A549 (cell line): Measurements from ENCODE around the gene RPS16. TPM values are rescaled to one million over a fixed set of nuclear protein-coding genes. Genes with fewer than 3 reads are reported as not detected.

ENCODE experiments used
- ATAC-seq, 2 experiments: fragments of 200-7000 bp in 1 of 2; fragments of >200 bp in 1 of 2; cut with Nextera tagmentation in 1 of 2; cut with Tn5 transposase in 1 of 2; 3 replicates each; pipeline versions ENCODE4 v1.8.0 to v1.9.1; 2018 to 2020; ENCODE audit warnings: mild to moderate bottlenecking in 1 of 2, moderate library complexity in 1 of 2
- CTCF ChIA-PET: fragments of 300-600 bp; sonication (Branson Sonifier 250); formaldehyde crosslinking; extraction: SDS; loops from one replicate; lab custom pipeline; 2021; ENCODE audit warnings: antibody characterized with exemption, inconsistent platforms; lab: Yijun Ruan, JAX
- POLR2A ChIA-PET: fragments of 350-600 bp; formaldehyde crosslinking; extraction: SDS; loops from one replicate; lab custom pipeline; 2021; ENCODE audit warnings: antibody characterized with exemption, inconsistent platforms; lab: Yijun Ruan, JAX
- DNase-seq, 2 experiments: peaks; one replicate each; pipeline versions ENCODE4 v3.0.0 to v3.0.0-alpha.2; 2011 to 2016; ENCODE audit warnings: low read depth in 1 of 2, low spot score in 1 of 2
- FAIRE-seq: peaks from 2 replicates; lab custom pipeline; 2011; peaks lifted over from hg19 to GRCh38; lab: Jason Lieb, UNC
- H3K27ac ChIP-seq, 2 experiments: fragments of >200 bp; sonication (Bioruptor Twin); formaldehyde crosslinking; 3 replicates each; pipeline ENCODE4 v1.5.1; 2016 to 2017
- H3K4me1 ChIP-seq: fragments of >200 bp; sonication (Bioruptor Twin); formaldehyde crosslinking; 3 replicates; pipeline ENCODE4 v1.6.1; 2016
- H3K4me2 ChIP-seq: fragments of >200 bp; sonication (Bioruptor Twin); formaldehyde crosslinking; 3 replicates; pipeline ENCODE4 v1.6.1; 2016
- H3K4me3 ChIP-seq: fragments of >200 bp; sonication (Bioruptor Twin); formaldehyde crosslinking; 3 replicates; pipeline ENCODE4 v1.5.1; 2016
- H3K9me3 ChIP-seq: fragments of >200 bp; sonication (Bioruptor Twin); formaldehyde crosslinking; 3 replicates; pipeline ENCODE4 v1.6.1; 2016
- CBX2 ChIP-seq: fragments of 200-600 bp; sonication (generic); IDR thresholded peaks from 2 replicates; pipeline ENCODE4 v1.6.1; 2016; ENCODE audit warnings: low read depth, mild to moderate bottlenecking, borderline replicate concordance
- CEBPB ChIP-seq, 2 experiments: fragments of >200 bp in 1 of 2; sonication (Bioruptor Twin) in 1 of 2; formaldehyde crosslinking in 1 of 2; IDR thresholded peaks; 2 replicates each; pipeline ENCODE4 v1.6.1; 2012 to 2016
- E2F6 ChIP-seq: IDR thresholded peaks from 2 replicates; pipeline ENCODE4 v1.6.1; 2012; ENCODE audit warnings: low read depth, borderline replicate concordance
- FOSB ChIP-seq: fragments of 250-450 bp; sonication (Bioruptor Pico); IDR thresholded peaks from 2 replicates; pipeline ENCODE4 v1.5.0; 2020; ENCODE audit warnings: mild to moderate bottlenecking, moderate library complexity
- FOSL2 ChIP-seq, 2 experiments: fragments of 450-650 bp in 1 of 2; fragments of >200 bp in 1 of 2; sonication (Bioruptor Twin) in 1 of 2; formaldehyde crosslinking; IDR thresholded peaks; 2 replicates each; pipeline versions ENCODE4 v1.5.0 to v1.6.1; 2016 to 2020; ENCODE audit warnings: mild to moderate bottlenecking in 1 of 2, moderate library complexity in 1 of 2
- FOXS1 ChIP-seq: fragments of 250-450 bp; sonication (Bioruptor Pico); IDR thresholded peaks from 2 replicates; pipeline ENCODE4 v1.5.0; 2020; ENCODE audit warnings: mild to moderate bottlenecking, moderate library complexity
- HDAC2 ChIP-seq: fragments of 200-600 bp; sonication (generic); IDR thresholded peaks from 2 replicates; pipeline ENCODE4 v1.6.1; 2016
- HES2 ChIP-seq: fragments of >200 bp; sonication (Bioruptor Twin); formaldehyde crosslinking; IDR thresholded peaks from 2 replicates; pipeline ENCODE4 v1.6.1; 2016
- HEYL ChIP-seq: fragments of 250-450 bp; sonication (Bioruptor Pico); IDR thresholded peaks from 2 replicates; pipeline ENCODE4 v1.8.0; 2021; ENCODE audit warnings: mild to moderate bottlenecking, moderate library complexity
- HMGXB4 ChIP-seq: fragments of 250-450 bp; sonication (Bioruptor Pico); IDR thresholded peaks from 2 replicates; pipeline ENCODE4 v1.5.0; 2021; ENCODE audit warnings: mild to moderate bottlenecking, moderate library complexity, borderline replicate concordance
- HOXB13 ChIP-seq: fragments of 250-450 bp; sonication (Bioruptor Pico); IDR thresholded peaks from 2 replicates; pipeline ENCODE4 v1.5.0; 2020; ENCODE audit warnings: low read depth, mild to moderate bottlenecking, moderate library complexity
- KDM5A ChIP-seq: fragments of 200-600 bp; sonication (generic); IDR thresholded peaks from 2 replicates; pipeline ENCODE4 v1.6.1; 2016; ENCODE audit warnings: antibody characterized with exemption, mild to moderate bottlenecking
- MAFK ChIP-seq: fragments of 450-650 bp; IDR thresholded peaks from 2 replicates; pipeline ENCODE4 v1.6.1; 2014; ENCODE audit not compliant: partially characterized antibody
- MAX ChIP-seq: IDR thresholded peaks from 2 replicates; pipeline ENCODE4 v1.6.1; 2012
- MYC ChIP-seq: IDR thresholded peaks from 2 replicates; pipeline ENCODE4 v1.6.1; 2012; ENCODE audit warnings: mild to moderate bottlenecking, inconsistent platforms, low read length, improper control_type of control experiment, borderline replicate concordance
- NR3C1 ChIP-seq: fragments of >200 bp; sonication (Bioruptor Twin); formaldehyde crosslinking; IDR thresholded peaks from 3 replicates; pipeline ENCODE4 v1.6.1; 2017
- RARB ChIP-seq: fragments of 250-450 bp; sonication (Bioruptor Pico); IDR thresholded peaks from 2 replicates; pipeline ENCODE4 v1.8.0; 2021; ENCODE audit warnings: mild to moderate bottlenecking, moderate library complexity
- RCOR1 ChIP-seq: fragments of 150-350 bp; IDR thresholded peaks from 2 replicates; pipeline ENCODE4 v1.6.1; 2014; ENCODE audit warnings: antibody characterized with exemption, low read length, low read depth
- REST ChIP-seq: fragments of 200-600 bp; sonication (generic); IDR thresholded peaks from 2 replicates; pipeline ENCODE4 v1.6.1; 2016; ENCODE audit warnings: antibody characterized with exemption, mild to moderate bottlenecking, moderate library complexity
- RFX5 ChIP-seq: fragments of 450-650 bp; IDR thresholded peaks from 2 replicates; pipeline ENCODE4 v1.7.1; 2014; ENCODE audit warnings: antibody characterized with exemption, mild to moderate bottlenecking, moderate library complexity
- RNF2 ChIP-seq: fragments of 200-600 bp; sonication (generic); IDR thresholded peaks from 2 replicates; pipeline ENCODE4 v1.6.1; 2016; ENCODE audit warnings: low read depth, mild to moderate bottlenecking, antibody characterized with exemption, moderate library complexity, borderline replicate concordance
- TFCP2L1 ChIP-seq: fragments of 250-450 bp; sonication (Bioruptor Pico); IDR thresholded peaks from 2 replicates; pipeline ENCODE4 v1.5.0; 2021; ENCODE audit warnings: mild to moderate bottlenecking
- ZNF302 ChIP-seq: fragments of 250-450 bp; sonication (Bioruptor Pico); IDR thresholded peaks from 2 replicates; pipeline ENCODE4 v1.9.0; 2021; ENCODE audit warnings: inconsistent platforms, mild to moderate bottlenecking, moderate library complexity
- ZSCAN20 ChIP-seq: fragments of 250-450 bp; sonication (Bioruptor Pico); IDR thresholded peaks from 2 replicates; pipeline ENCODE4 v1.8.0; 2022; ENCODE audit warnings: mild to moderate bottlenecking, moderate library complexity
- WGBS: methylation state at CpG from one replicate; pipeline ENCODE4 v1.1.6; 2017; ENCODE audit errors: missing lambda C conversion rate; 5-methylcytosine and 5-hydroxymethylcytosine counted together
- polyA plus RNA-seq, 4 experiments: library from polyadenylated mRNA; depleted of rRNA in 3 of 4; stranded (reverse); fragments of >200 nt; fragmentation: RNase III in 1 of 4; extraction: RNeasy Plus Mini Kit Qiagen cat#74134 plus additional on column Dnase treatment in 1 of 4; gene quantifications; 2 replicates in 3 of 4; 3 replicates in 1 of 4; pipeline ENCODE4 v1.2.3, GENCODE V29; 2011 to 2017

Gene RPS16
- polyA plus RNA-seq, 2 of the 4 experiments (the other 2 are of a cell fraction), result 4,348 to 4,855 TPM

- DNase-seq, result peak in 1 of 2 experiments; percentile 44
- 66% methylated on average over 6 of the region's 6 CpGs for WGBS
- no peak overlapping the region for H3K4me3 ChIP-seq
- POLR2A ChIA-PET, result interaction anchor here (0.8 to 1.6 kb wide), 2 partner anchors 24 to 34 kb away, joined by 4 read pairs; partner anchors contain the start of genes RPS16 and SUPT5H
- CTCF ChIA-PET, result interaction anchor here (1.1 to 21.9 kb wide), 12 partner anchors 9 to 204 kb away, joined by 3 to 305 read pairs (median 6); partner anchors contain the start of genes DLL3, EID2B, SUPT5H and TIMM50
- TF ChIP-seq MAFK (no peak), E2F6 (no peak), RARB (CRISPR knock-in tag) (no peak), HES2 (no peak), MYC (no peak), RCOR1 (no peak), TFCP2L1 (no peak), RNF2 (no peak)
- peak; percentile 8 to 54; a peak in 3 of 6 replicates for ATAC-seq
- peak overlapping the region; percentile 43; the same call in 2 of the 3 replicates for H3K4me2 ChIP-seq
- H3K27ac ChIP-seq, result peak overlapping the region; percentile 27 to 41; a peak in 3 of 6 replicates
- H3K4me1 ChIP-seq, result peaks cover 26% of the 10 kb centered on the region
- H3K9me3 ChIP-seq, result no peaks in the 10 kb centered on the region
- FAIRE-seq, result no peak
Observed at GRCh38 chr19:39469567-39469966, 33.8 kb upstream of the RPS16 start.

- peak overlapping the region; percentile 27 to 41; a peak in 3 of 6 replicates for H3K27ac ChIP-seq
- no peaks in the 10 kb centered on the region for H3K9me3 ChIP-seq
- TF ChIP-seq HEYL (CRISPR knock-in tag) (no peak), MYC (no peak), HOXB13 (CRISPR knock-in tag) (no peak), NR3C1 (no peak), ZSCAN20 (no peak), ZNF302 (CRISPR knock-in tag) (no peak), REST (no peak), E2F6 (no peak), KDM5A (no peak), FOXS1 (CRISPR knock-in tag) (no peak), FOSL2 (IDR thresholded peaks at IDR 0.05) (no peak), FOSL2 (CRISPR knock-in tag; IDR thresholded peaks at IDR 0.05) (no peak), HDAC2 (no peak), CBX2 (no peak), MAX (no peak), MAFK (no peak), HMGXB4 (CRISPR knock-in tag) (no peak), CEBPB (IDR thresholded peaks at IDR 0.05) (no peak), FOSB (CRISPR knock-in tag) (no peak), RFX5 (no peak)
- peaks cover 26% of the 10 kb centered on the region for H3K4me1 ChIP-seq
- H3K4me3 ChIP-seq, result no peak overlapping the region
- CTCF ChIA-PET, result interaction anchor here (1.1 to 21.9 kb wide), 11 partner anchors 9 to 203 kb away, joined by 3 to 305 read pairs (median 7); partner anchors contain the start of genes DLL3, EID2B and SUPT5H
- ATAC-seq (peak in 1 of 2 experiments; percentile 26; a peak in 3 of 6 replicates), DNase-seq (no peak), FAIRE-seq (no peak)
- WGBS, result 86% methylated on average over 11 of the region's 11 CpGs
- peak overlapping the region; percentile 43 for H3K4me2 ChIP-seq
- POLR2A ChIA-PET, result interaction anchor here (0.8 to 1.6 kb wide), 4 partner anchors 10 to 33 kb away, joined by 3 to 6 read pairs (median 4); partner anchors contain the start of genes RPS16, SUPT5H and TIMM50
Observed at GRCh38 chr19:39469036-39469435, 33.3 kb upstream of the RPS16 start.
